ENCODE results near the gene TNS2.

GRCh38 chr12:53077030-53077429 is 27.2 kb downstream of the TNS2 start:
- TF ChIP-seq CTCF (IDR thresholded peaks at IDR 0.05) = no peak
- no peak for TF ChIP-seq EP300 (IDR thresholded peaks at IDR 0.05)
- TF ChIP-seq POLR2A (IDR thresholded peaks at IDR 0.05) = no peak

All from upper lobe of left lung (tissue), 4 donors.